UCSD-AML1 (cell line): ENCODE data around the gene RAB44.

Source experiments
- DNase-seq: peaks from one replicate; lab custom pipeline; 2025; ENCODE audit not compliant: unreplicated experiment; lab: John Stamatoyannopoulos, UW

Gene RAB44

GRCh38 chr6:36727505-36728021, 29.9 kb downstream of the RAB44 start:
- DNase-seq: no peak

- DNase-seq: no peak
Observed at GRCh38 chr6:36728289-36729160, 30.9 kb downstream of the RAB44 start.

GRCh38 chr6:36729161-36729524, 31.5 kb downstream of the RAB44 start:
- no peak for DNase-seq

GRCh38 chr6:36730424-36731380, 33.1 kb downstream of the RAB44 start:
- DNase-seq: no peak

- DNase-seq: no peak
Observed at GRCh38 chr6:36731622-36732310, 34.1 kb downstream of the RAB44 start.

- no peak for DNase-seq
Observed at GRCh38 chr6:36733300-36733699, 35.7 kb downstream of the RAB44 start.

DNA sequence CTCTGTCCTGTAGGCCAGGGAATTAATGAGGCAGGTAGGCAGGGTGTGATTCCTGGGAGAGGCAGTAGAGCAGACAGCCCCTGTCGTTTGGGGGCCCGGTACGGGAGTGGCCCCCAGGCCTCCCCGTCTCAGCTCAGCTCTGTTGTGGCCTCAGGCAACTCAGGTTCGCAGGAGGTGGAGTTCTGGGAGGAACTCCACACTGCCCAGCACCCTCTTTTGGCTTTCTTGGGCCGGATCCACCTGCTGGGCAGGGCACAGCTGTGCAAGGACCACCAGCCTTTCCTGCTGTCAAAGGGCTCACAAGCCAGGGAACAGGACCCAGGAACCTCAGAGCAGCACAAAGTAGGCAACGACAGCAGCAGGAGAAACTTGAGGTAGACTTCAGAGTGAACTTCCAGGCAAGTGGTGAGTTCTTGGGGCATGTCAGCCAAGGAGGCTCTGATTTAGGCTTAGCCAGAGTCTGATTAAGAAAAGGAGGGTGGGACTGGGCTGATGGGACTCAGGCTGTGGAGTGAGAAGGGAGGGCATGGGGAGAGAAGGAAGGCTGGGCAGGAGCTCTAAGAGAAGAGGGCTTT, 36.9 kb downstream of the RAB44 start:
- no peak for DNase-seq

GRCh38 chr6:36735110-36736071, 37.8 kb downstream of the RAB44 start:
- DNase-seq: no peak

- DNase-seq: no peak
Observed at GRCh38 chr6:36737043-36737785, 39.6 kb downstream of the RAB44 start.

DNA sequence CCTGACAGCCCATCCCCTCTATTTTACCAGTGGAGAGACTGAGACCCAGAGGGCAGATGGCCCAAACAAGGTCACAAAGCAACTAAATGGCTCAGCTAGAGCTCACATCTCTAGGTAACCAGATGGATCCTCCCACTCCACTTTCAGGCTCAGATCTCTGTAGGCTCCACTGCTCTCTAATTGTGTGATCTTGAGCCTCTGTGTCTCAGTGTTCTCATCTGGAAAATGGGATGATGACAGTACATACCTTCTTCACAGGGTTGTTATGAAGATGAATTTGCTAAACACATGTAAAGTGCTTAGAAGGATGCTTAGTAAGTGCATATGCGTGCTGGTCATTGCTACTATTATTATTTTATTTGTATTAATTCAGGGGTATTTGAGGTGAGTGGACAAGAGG, 40.5 kb downstream of the RAB44 start:
- no peak for DNase-seq

- DNase-seq: no peak
Observed at GRCh38 chr6:36739947-36740817, 42.6 kb downstream of the RAB44 start.

DNA sequence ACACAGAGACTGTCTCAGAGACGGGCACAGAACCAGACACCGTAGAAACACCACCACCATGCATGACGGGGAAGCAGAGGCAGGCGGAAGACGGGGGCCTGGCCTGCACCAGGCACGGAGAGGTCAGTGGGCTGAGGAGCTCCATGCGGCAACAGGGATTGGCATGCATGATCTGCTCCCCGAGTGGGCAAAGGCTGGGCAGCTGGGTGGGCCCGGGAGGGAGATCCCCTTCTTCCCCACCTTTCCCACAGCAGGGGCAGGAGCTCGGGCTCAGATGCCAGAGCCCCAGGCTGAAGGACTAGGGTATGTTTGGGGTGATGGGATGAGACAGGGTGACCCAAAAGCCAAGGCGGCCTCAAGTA, 43.2 kb downstream of the RAB44 start:
- DNase-seq: no peak

DNA sequence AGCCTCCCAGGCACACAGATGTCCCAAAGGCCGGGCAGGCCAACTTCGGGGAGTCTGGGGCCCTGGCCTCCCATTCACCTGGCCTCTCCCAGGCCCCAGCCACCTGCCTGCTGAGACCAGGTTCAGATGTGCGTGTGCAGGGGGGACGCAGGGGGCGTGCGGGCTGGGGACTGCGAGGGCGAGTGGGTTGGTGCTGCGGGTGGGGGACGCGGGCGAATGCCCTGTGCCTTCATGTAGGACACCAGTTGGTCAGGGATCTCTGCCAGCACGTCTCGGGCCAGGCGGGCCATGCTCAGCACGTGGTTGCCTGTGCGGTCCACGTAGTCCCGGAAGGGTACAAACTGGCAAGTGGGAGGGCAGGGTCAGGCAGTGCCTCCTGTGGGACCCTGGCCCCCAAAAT, 44.5 kb downstream of the RAB44 start:
- no peak for DNase-seq

DNA sequence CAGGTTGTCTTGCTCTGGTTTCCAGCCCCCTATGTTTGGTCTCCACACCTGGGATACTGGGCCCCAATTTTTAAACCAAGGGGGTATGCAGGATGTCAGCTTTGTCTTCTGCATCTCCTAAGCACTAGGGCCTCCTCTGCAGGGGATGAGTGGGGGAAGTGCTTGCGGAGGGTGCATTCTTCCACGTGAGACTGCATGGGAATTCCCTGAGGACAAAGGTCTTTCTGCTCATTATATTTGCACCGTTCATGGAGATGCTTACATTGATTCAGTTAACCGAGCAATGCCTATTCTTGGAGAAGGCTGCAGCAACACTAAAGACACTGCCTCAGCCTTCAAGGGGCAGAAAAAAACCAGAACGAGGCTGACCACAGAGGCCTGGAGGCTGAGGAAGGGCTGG, 45.4 kb downstream of the RAB44 start:
- no peak for DNase-seq

DNA sequence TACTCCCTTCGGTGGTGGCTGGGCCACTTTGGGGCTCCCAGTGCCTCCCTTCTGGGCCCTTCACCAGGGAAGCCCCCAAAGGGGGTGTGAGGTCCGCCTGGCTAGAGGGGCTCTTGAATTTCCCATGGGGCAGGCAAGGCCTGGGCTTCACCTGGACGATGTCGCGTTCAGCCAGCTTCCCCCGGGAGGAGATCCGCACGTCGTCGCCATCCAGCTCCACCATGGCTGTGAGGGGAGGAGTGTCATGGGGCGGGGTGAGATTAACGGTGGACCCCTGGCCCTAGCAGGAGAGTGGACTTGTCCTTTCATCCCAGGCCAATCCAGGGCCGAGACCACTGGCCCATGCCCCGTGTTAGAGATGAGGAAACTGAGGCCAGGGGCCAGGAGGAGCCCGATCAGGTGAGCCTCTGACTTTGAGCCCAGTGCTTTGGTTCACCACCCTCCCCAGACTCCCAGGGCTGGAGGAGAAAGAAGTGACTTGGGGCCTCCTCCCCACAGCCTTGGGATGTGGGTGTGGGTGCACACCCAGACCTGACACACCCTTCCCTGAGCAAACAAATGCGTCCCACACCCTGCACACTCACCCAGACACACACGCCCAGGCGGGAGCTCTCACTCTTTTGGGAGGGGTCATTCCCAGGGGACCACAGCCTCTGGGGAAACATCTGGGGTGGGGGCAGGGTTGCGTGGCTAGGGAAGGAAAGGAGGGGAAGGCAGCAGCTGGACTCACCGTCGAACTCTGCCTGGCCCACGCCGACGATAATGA, 46.1 kb downstream of the RAB44 start:
- peak; percentile 27 for DNase-seq

- no peak for DNase-seq
Observed at GRCh38 chr6:36744304-36744673, 46.7 kb downstream of the RAB44 start.

- DNase-seq: no peak
Observed at GRCh38 chr6:36745283-36745682, 47.7 kb downstream of the RAB44 start.
